GM12878 (cell line): Measurements from ENCODE around the gene PRKAB1. TPM values are rescaled to one million over a fixed set of nuclear protein-coding genes. Genes with fewer than 3 reads are reported as not detected.

Experiments
- ATAC-seq: fragments of 200-7000 bp; cut with Tn5 transposase; 3 replicates; pipeline ENCODE4 v1.9.1; 2020; ENCODE audit warnings: mild to moderate bottlenecking, moderate library complexity
- BruUV-seq: library from RNA; stranded (reverse); fragments of 400-500 nt; replicated peaks from 2 replicates; lab custom pipeline; 2021; lab: Mats Ljungman, UMichigan
- CTCF ChIA-PET: fragments of 300-600 bp; sonication (Branson Sonifier 250); formaldehyde crosslinking; extraction: SDS; loops from one replicate; lab custom pipeline; 2021; ENCODE audit warnings: inconsistent platforms; lab: Yijun Ruan, JAX
- POLR2A ChIA-PET: fragments of 350-600 bp; formaldehyde crosslinking; extraction: SDS; loops from one replicate; lab custom pipeline; 2021; ENCODE audit warnings: inconsistent platforms; lab: Charles Lee
- RAD21 ChIA-PET: fragments of 300-600 bp; sonication (Branson Sonifier 250); formaldehyde crosslinking; loops from one replicate; lab custom pipeline; 2023; ENCODE audit warnings: antibody characterized with exemption; ENCODE audit not compliant: unreplicated experiment; lab: Charles Lee
- SMC1A ChIA-PET: fragments of 300-600 bp; sonication (Branson Sonifier 250); formaldehyde crosslinking; loops from one replicate; lab custom pipeline; 2023; ENCODE audit not compliant: unreplicated experiment, uncharacterized antibody; lab: Charles Lee
- DNase-seq: peaks from one replicate; pipeline ENCODE4 v3.0.0-alpha.2; 2011; ENCODE audit warnings: low read depth, low spot score
- FAIRE-seq: peaks from 3 replicates; lab custom pipeline; 2011; peaks lifted over from hg19 to GRCh38; lab: Jason Lieb, UNC
- H2AFZ ChIP-seq: 2 replicates; pipeline ENCODE4 v1.6.0; 2011; ENCODE audit warnings: low read depth, low read length, control low read depth; ENCODE audit not compliant: control insufficient read depth
- H3K27ac ChIP-seq: 2 replicates; pipeline ENCODE4 v1.5.1; 2011; ENCODE audit warnings: control low read depth; ENCODE audit not compliant: control insufficient read depth, insufficient read depth
- H3K27me3 ChIP-seq, 2 experiments: replicated peaks in 1 of 2; 2 replicates each; pipeline versions ENCODE4 v1.6.0 to v1.6.1; 2011; ENCODE audit warnings: low read length in 1 of 2; ENCODE audit not compliant: control insufficient read depth in 2 of 2, insufficient read depth in 2 of 2
- H3K36me3 ChIP-seq, 2 experiments: 2 replicates each; pipeline ENCODE4 v1.5.1; 2011; ENCODE audit warnings: low read length in 1 of 2; ENCODE audit not compliant: control insufficient read depth in 2 of 2, insufficient read depth in 2 of 2
- H3K4me1 ChIP-seq: 2 replicates; pipeline ENCODE4 v1.6.1; 2011; ENCODE audit warnings: mild to moderate bottlenecking, low read length, moderate library complexity, mixed read lengths; ENCODE audit not compliant: control insufficient read depth, insufficient read depth
- H3K4me2 ChIP-seq: 2 replicates; pipeline ENCODE4 v1.6.0; 2011; ENCODE audit warnings: control low read depth; ENCODE audit not compliant: control insufficient read depth, insufficient read depth
- H3K4me3 ChIP-seq: fragments of 200-600 bp; sonication (generic); 2 replicates; pipeline ENCODE4 v1.5.1; 2016
- H3K79me2 ChIP-seq: 2 replicates; pipeline ENCODE4 v1.6.0; 2011; ENCODE audit warnings: low read length; ENCODE audit not compliant: control insufficient read depth, insufficient read depth
- H3K9ac ChIP-seq: 2 replicates; pipeline ENCODE4 v1.8.0; 2011; ENCODE audit warnings: low read length, control low read depth, mixed read lengths; ENCODE audit not compliant: control insufficient read depth, insufficient read depth
- H3K9me3 ChIP-seq: replicated peaks from 3 replicates; pipeline ENCODE4 v1.5.1; 2011; ENCODE audit warnings: mild to moderate bottlenecking, low read length; ENCODE audit not compliant: control insufficient read depth, insufficient read depth
- H4K20me1 ChIP-seq: 2 replicates; pipeline ENCODE4 v1.6.0; 2011; ENCODE audit not compliant: control insufficient read depth, insufficient read depth
- BCL3 ChIP-seq: IDR thresholded peaks from 2 replicates; pipeline ENCODE4 v1.6.1; 2011; ENCODE audit warnings: borderline replicate concordance, low read depth, mild to moderate bottlenecking, moderate library complexity, low read length; ENCODE audit not compliant: insufficient read depth, poor library complexity, severe bottlenecking
- FOXK2 ChIP-seq: fragments of 450-650 bp; IDR thresholded peaks from 2 replicates; pipeline ENCODE4 v1.6.1; 2017; ENCODE audit warnings: mild to moderate bottlenecking, moderate library complexity
- GABPA ChIP-seq: IDR thresholded peaks from 2 replicates; pipeline ENCODE4 v1.6.1; 2014; ENCODE audit warnings: antibody characterized with exemption, low read depth, mild to moderate bottlenecking, inconsistent platforms
- IKZF2 ChIP-seq, 2 experiments: fragments of 450-650 bp; IDR thresholded peaks; 2 replicates each; pipeline ENCODE4 v1.6.1; 2017; ENCODE audit warnings: mild to moderate bottlenecking in 2 of 2, moderate library complexity in 2 of 2
- KLF5 ChIP-seq: fragments of 450-650 bp; IDR thresholded peaks from 2 replicates; pipeline ENCODE4 v1.6.1; 2014; ENCODE audit warnings: mild to moderate bottlenecking; ENCODE audit not compliant: partially characterized antibody
- MYB ChIP-seq: fragments of 150-350 bp; IDR thresholded peaks from 2 replicates; pipeline ENCODE4 v1.6.1; 2014; ENCODE audit warnings: mild to moderate bottlenecking, low read depth, low read length, borderline replicate concordance
- RFX5 ChIP-seq: IDR thresholded peaks from 2 replicates; pipeline ENCODE4 v1.6.1; 2011; ENCODE audit warnings: low read depth, low read length, improper control_type of control experiment
- SMAD1 ChIP-seq: fragments of 450-650 bp; IDR thresholded peaks from 2 replicates; pipeline ENCODE4 v1.6.1; 2018; ENCODE audit warnings: mild to moderate bottlenecking, low read depth; ENCODE audit not compliant: partially characterized antibody
- SUZ12 ChIP-seq: fragments of 200-600 bp; sonication (generic); IDR thresholded peaks from one replicate; pipeline ENCODE4 v1.6.1; 2018; ENCODE audit warnings: antibody characterized with exemption, mild to moderate bottlenecking; ENCODE audit not compliant: unreplicated experiment
- WGBS: methylation state at CpG from one replicate; pipeline ENCODE4 v1.1.6; 2016; ENCODE audit warnings: low lambda C conversion rate; ENCODE audit not compliant: insufficient replicate concordance, insufficient coverage; ENCODE audit errors: missing lambda C conversion rate; 5-methylcytosine and 5-hydroxymethylcytosine counted together
- in situ Hi-C: fragments of 300-500 bp; cut with MboI; formaldehyde crosslinking; loops from 9 replicates; pipeline ENCODE4 v1.14.3; 2018; ENCODE audit warnings: mixed read lengths
- intact Hi-C: fragments of 100-400 bp; cut with micrococcal nuclease; formaldehyde crosslinking; loops from one replicate; pipeline ENCODE4 v1.14.2; 2022; ENCODE audit not compliant: unreplicated experiment
- polyA plus RNA-seq, 11 experiments: library from polyadenylated mRNA; depleted of rRNA in 4 of 11; unstranded in 6 of 11; stranded (reverse) in 5 of 11; fragments of >200 nt; fragmentation: Nextera tagmentation in 4 of 11; fragmentation: Illumina TruSeq in 1 of 11; extraction: Ambion mirVana in 4 of 11; extraction: Trizol in 1 of 11; gene quantifications; 1 replicate in 1 of 11; 2 replicates in 10 of 11; pipeline versions ENCODE4 v1.2.1 to v1.2.3, GENCODE V29; 2011 to 2016; ENCODE audit warnings: inconsistent platforms in 2 of 11, missing spikeins in 2 of 11, low read depth in 1 of 11
- total RNA-seq, 4 experiments: library from RNA; depleted of rRNA in 3 of 4; stranded (reverse); fragments of >200 nt in 3 of 4; fragmentation: Illumina TruSeq in 1 of 4; extraction: Trizol in 1 of 4; gene quantifications; 2 replicates each; pipeline versions ENCODE4 v1.2.1 to v1.2.3, GENCODE V29; 2013 to 2021
- TF ChIP-seq, protein P1 (sequence below): fragments of 450-650 bp; conservative IDR thresholded peaks from 2 replicates; pipeline ENCODE4 v1.6.1; 2017; ENCODE audit warnings: mild to moderate bottlenecking, moderate library complexity
- TF ChIP-seq, protein P2 (sequence below), 3 experiments: IDR thresholded peaks in 2 of 3; conservative IDR thresholded peaks in 1 of 3; 2 replicates each; pipeline ENCODE4 v1.5.1; 2011; ENCODE audit warnings: low read depth in 3 of 3, low read length in 3 of 3, mild to moderate bottlenecking in 3 of 3, control low read depth in 2 of 3, moderate library complexity in 2 of 3, inconsistent platforms in 1 of 3, mixed read lengths in 1 of 3; ENCODE audit not compliant: control insufficient read depth in 2 of 3, insufficient read depth in 1 of 3; ENCODE audit errors: extremely low read depth in 1 of 3
- TF ChIP-seq, protein P3 (sequence below): fragments of 450-650 bp; IDR thresholded peaks from 2 replicates; pipeline ENCODE4 v1.6.1; 2017; ENCODE audit warnings: antibody characterized with exemption, mild to moderate bottlenecking, moderate library complexity

Gene PRKAB1
- total and polyA plus RNA-seq, 10 of the 15 experiments (the other 5 are each of a cell fraction or from before 2014, with no cell fraction given), result 24.6 to 85.0 (median 50.6) TPM

DNA sequence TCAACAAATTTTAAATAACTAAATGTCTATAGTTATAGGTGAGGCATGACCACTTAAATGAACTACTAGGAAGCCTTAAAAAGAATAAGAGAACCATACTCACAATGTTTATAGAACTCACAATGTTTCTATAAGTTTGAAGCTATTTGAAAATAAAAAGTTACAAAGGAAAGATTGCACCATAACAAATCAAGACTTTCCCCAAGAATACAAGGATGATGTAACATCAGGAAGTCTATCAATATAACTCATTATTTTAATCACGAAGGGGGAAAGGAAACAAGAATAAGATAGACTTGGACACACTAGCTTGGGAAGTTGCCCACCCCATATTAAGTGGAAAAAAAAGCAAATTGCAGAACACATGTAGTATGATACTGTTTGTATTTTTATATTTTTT lies 47.4 kb upstream of the PRKAB1 start:
- CTCF ChIA-PET, result no interaction called here
- H3K9ac ChIP-seq, result no peak overlapping the region
- intact Hi-C loops, result no loop called here
- POLR2A ChIA-PET, result interaction anchor here (0.5 kb wide), 1 partner anchor 664 kb away, joined by 3 read pairs; no protein-coding TSS in a partner anchor
- DNase-seq (no peak), FAIRE-seq (no peak), ATAC-seq (no peak)
- no peaks in the 10 kb centered on the region; the same call in 2 of the 3 replicates for H3K9me3 ChIP-seq
- H3K79me2 ChIP-seq, result no peaks in the 10 kb centered on the region
- no peaks in the 10 kb centered on the region for H4K20me1 ChIP-seq
- no peak overlapping the region for H2AFZ ChIP-seq
- RAD21 ChIA-PET, result no interaction called here
- no peak overlapping the region for H3K4me2 ChIP-seq
- no peaks in the 10 kb centered on the region for H3K4me1 ChIP-seq
- no peak overlapping the region for H3K4me3 ChIP-seq
- no peak overlapping the region for H3K27ac ChIP-seq
- WGBS, result 6% methylated on average over 1 of the region's 1 CpG
- SMC1A ChIA-PET, result no interaction called here
- no peaks in the 10 kb centered on the region for H3K36me3 ChIP-seq
- in situ Hi-C loops, result no loop called here
- no TSS peak for BruUV-seq
- no peaks in the 10 kb centered on the region for H3K27me3 ChIP-seq
- no peak for TF ChIP-seq FOXK2
- TF ChIP-seq MYB, result no peak
- TF ChIP-seq, protein P1, sequence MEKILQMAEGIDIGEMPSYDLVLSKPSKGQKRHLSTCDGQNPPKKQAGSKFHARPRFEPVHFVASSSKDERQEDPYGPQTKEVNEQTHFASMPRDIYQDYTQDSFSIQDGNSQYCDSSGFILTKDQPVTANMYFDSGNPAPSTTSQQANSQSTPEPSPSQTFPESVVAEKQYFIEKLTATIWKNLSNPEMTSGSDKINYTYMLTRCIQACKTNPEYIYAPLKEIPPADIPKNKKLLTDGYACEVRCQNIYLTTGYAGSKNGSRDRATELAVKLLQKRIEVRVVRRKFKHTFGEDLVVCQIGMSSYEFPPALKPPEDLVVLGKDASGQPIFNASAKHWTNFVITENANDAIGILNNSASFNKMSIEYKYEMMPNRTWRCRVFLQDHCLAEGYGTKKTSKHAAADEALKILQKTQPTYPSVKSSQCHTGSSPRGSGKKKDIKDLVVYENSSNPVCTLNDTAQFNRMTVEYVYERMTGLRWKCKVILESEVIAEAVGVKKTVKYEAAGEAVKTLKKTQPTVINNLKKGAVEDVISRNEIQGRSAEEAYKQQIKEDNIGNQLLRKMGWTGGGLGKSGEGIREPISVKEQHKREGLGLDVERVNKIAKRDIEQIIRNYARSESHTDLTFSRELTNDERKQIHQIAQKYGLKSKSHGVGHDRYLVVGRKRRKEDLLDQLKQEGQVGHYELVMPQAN, result no peak
- TF ChIP-seq SMAD1, result no peak
- no peak for TF ChIP-seq IKZF2 (IDR thresholded peaks at IDR 0.05)
- TF ChIP-seq KLF5, result no peak
- no peak for TF ChIP-seq SUZ12
- TF ChIP-seq RFX5, result no peak
- TF ChIP-seq, protein P2, sequence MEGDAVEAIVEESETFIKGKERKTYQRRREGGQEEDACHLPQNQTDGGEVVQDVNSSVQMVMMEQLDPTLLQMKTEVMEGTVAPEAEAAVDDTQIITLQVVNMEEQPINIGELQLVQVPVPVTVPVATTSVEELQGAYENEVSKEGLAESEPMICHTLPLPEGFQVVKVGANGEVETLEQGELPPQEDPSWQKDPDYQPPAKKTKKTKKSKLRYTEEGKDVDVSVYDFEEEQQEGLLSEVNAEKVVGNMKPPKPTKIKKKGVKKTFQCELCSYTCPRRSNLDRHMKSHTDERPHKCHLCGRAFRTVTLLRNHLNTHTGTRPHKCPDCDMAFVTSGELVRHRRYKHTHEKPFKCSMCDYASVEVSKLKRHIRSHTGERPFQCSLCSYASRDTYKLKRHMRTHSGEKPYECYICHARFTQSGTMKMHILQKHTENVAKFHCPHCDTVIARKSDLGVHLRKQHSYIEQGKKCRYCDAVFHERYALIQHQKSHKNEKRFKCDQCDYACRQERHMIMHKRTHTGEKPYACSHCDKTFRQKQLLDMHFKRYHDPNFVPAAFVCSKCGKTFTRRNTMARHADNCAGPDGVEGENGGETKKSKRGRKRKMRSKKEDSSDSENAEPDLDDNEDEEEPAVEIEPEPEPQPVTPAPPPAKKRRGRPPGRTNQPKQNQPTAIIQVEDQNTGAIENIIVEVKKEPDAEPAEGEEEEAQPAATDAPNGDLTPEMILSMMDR (IDR thresholded peaks at IDR 0.05 in 2 of 3, conservative IDR thresholded peaks at IDR 0.05 in 1 of 3; ENCODE audit: control insufficient read depth in 2 of 3, extremely low read depth in 1 of 3, insufficient read depth in 1 of 3, low read depth in 3 of 3, low read length in 3 of 3), result no peak
- TF ChIP-seq, protein P3, sequence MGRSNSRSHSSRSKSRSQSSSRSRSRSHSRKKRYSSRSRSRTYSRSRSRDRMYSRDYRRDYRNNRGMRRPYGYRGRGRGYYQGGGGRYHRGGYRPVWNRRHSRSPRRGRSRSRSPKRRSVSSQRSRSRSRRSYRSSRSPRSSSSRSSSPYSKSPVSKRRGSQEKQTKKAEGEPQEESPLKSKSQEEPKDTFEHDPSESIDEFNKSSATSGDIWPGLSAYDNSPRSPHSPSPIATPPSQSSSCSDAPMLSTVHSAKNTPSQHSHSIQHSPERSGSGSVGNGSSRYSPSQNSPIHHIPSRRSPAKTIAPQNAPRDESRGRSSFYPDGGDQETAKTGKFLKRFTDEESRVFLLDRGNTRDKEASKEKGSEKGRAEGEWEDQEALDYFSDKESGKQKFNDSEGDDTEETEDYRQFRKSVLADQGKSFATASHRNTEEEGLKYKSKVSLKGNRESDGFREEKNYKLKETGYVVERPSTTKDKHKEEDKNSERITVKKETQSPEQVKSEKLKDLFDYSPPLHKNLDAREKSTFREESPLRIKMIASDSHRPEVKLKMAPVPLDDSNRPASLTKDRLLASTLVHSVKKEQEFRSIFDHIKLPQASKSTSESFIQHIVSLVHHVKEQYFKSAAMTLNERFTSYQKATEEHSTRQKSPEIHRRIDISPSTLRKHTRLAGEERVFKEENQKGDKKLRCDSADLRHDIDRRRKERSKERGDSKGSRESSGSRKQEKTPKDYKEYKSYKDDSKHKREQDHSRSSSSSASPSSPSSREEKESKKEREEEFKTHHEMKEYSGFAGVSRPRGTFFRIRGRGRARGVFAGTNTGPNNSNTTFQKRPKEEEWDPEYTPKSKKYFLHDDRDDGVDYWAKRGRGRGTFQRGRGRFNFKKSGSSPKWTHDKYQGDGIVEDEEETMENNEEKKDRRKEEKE, result no peak
- TF ChIP-seq BCL3, result no peak
- no peak for TF ChIP-seq GABPA
